CD14-positive monocyte (primary cell): ENCODE results near the gene RHOBTB1. TPM values are rescaled to one million over a fixed set of nuclear protein-coding genes. Genes with fewer than 3 reads are reported as not detected.
"Not testable (repeated sequence)": the region's sequence is repeated elsewhere in the genome, so short reads cannot be mapped to it uniquely, and the experiment has no call there.

Experiments
- DNase-seq, 3 donors: peaks; one replicate each; pipeline ENCODE4 v3.0.0-alpha.2; 2011 to 2022
- H2AFZ ChIP-seq: 2 replicates; pipeline ENCODE4 v1.6.0; 2012; ENCODE audit warnings: mild to moderate bottlenecking, low read depth, low read length, inconsistent platforms; ENCODE audit not compliant: insufficient read depth, poor library complexity, severe bottlenecking
- H3K27ac ChIP-seq, 2 donors: 1 replicate in 1 of 2; 2 replicates in 1 of 2; pipeline ENCODE4 v1.5.1; 2012 to 2013; ENCODE audit warnings: low read length in 2 of 2, control low read depth in 1 of 2, inconsistent platforms in 1 of 2, low read depth in 1 of 2, mild to moderate bottlenecking in 1 of 2
- H3K27me3 ChIP-seq, 2 donors: one replicate each; pipeline versions ENCODE4 v1.6.0 to v1.6.1; 2011 to 2013; ENCODE audit warnings: low read length in 2 of 2; ENCODE audit not compliant: control insufficient read depth in 2 of 2, insufficient read depth in 2 of 2
- H3K36me3 ChIP-seq, 2 donors: replicated peaks in 1 of 2; 1 replicate in 1 of 2; 2 replicates in 1 of 2; pipeline versions ENCODE4 v1.5.1 to v1.6.1; 2012 to 2013; ENCODE audit warnings: low read length in 2 of 2, control low read depth in 1 of 2, inconsistent platforms in 1 of 2, mild to moderate bottlenecking in 1 of 2; ENCODE audit not compliant: insufficient read depth in 2 of 2, control insufficient read depth in 1 of 2
- H3K4me1 ChIP-seq, 2 donors: 1 replicate in 1 of 2; 2 replicates in 1 of 2; pipeline versions ENCODE4 v1.5.1 to v1.6.1; 2012 to 2013; ENCODE audit warnings: low read length in 2 of 2, control low read depth in 1 of 2, inconsistent platforms in 1 of 2, mild to moderate bottlenecking in 1 of 2, moderate library complexity in 1 of 2; ENCODE audit not compliant: insufficient read depth in 2 of 2, control insufficient read depth in 1 of 2
- H3K4me2 ChIP-seq: replicated peaks from 2 replicates; pipeline ENCODE3; 2012; ENCODE audit warnings: low read length, moderate library complexity, mild to moderate bottlenecking; ENCODE audit not compliant: poor library complexity, severe bottlenecking; ENCODE audit errors: extremely low read depth
- H3K4me3 ChIP-seq, 3 experiments: fragments of 200-600 bp in 1 of 3; sonication (generic) in 1 of 3; replicated peaks in 1 of 3; 1 replicate in 2 of 3; 2 replicates in 1 of 3; pipeline ENCODE4 v1.5.1; 2011 to 2013; ENCODE audit warnings: low read length in 3 of 3, mild to moderate bottlenecking in 3 of 3, control low read depth in 2 of 3, low read depth in 2 of 3, inconsistent platforms in 1 of 3, moderate library complexity in 1 of 3
- H3K79me2 ChIP-seq: 2 replicates; pipeline ENCODE4 v1.6.0; 2012; ENCODE audit warnings: mild to moderate bottlenecking, control low read depth, inconsistent platforms, low read length, moderate library complexity; ENCODE audit not compliant: insufficient read depth
- H3K9ac ChIP-seq: 2 replicates; pipeline ENCODE4 v1.6.0; 2017; ENCODE audit warnings: low read length, mild to moderate bottlenecking; ENCODE audit not compliant: insufficient read depth, poor library complexity, severe bottlenecking
- H3K9me3 ChIP-seq, 2 donors: replicated peaks in 1 of 2; 1 replicate in 1 of 2; 2 replicates in 1 of 2; pipeline versions ENCODE4 v1.5.1 to v1.6.1; 2012 to 2013; ENCODE audit warnings: low read length in 2 of 2, control low read depth in 1 of 2; ENCODE audit not compliant: control insufficient read depth in 1 of 2, insufficient read depth in 1 of 2
- H4K20me1 ChIP-seq: 2 replicates; pipeline ENCODE4 v1.6.0; 2012; ENCODE audit warnings: mild to moderate bottlenecking, low read length, control low read depth, moderate library complexity; ENCODE audit not compliant: insufficient read depth
- H3K27ac Mint-ChIP-seq, 7 donors: one replicate each; pipeline ENCODE4 v1.8.0; 2020; ENCODE audit warnings: mild to moderate bottlenecking in 7 of 7, mixed read lengths in 7 of 7, moderate library complexity in 6 of 7, inconsistent platforms in 2 of 7
- H3K27me3 Mint-ChIP-seq, 3 donors: one replicate each; pipeline ENCODE4 v1.8.0; 2021 to 2022; ENCODE audit warnings: low read depth in 3 of 3, mild to moderate bottlenecking in 3 of 3, mixed read lengths in 3 of 3, moderate library complexity in 3 of 3, inconsistent platforms in 1 of 3
- H3K36me3 Mint-ChIP-seq, 2 donors: one replicate each; pipeline ENCODE4 v1.8.0; 2020; ENCODE audit warnings: mixed read lengths in 2 of 2, inconsistent platforms in 1 of 2, mild to moderate bottlenecking in 1 of 2
- H3K4me1 Mint-ChIP-seq: one replicate; pipeline ENCODE4 v1.8.0; 2020; ENCODE audit warnings: mild to moderate bottlenecking, mixed read lengths
- H3K4me3 Mint-ChIP-seq, 2 donors: one replicate each; pipeline ENCODE4 v1.8.0; 2020; ENCODE audit warnings: mild to moderate bottlenecking in 2 of 2, mixed read lengths in 2 of 2, moderate library complexity in 1 of 2
- H3K9me3 Mint-ChIP-seq, 7 donors: one replicate each; pipeline ENCODE4 v1.8.0; 2020 to 2022; ENCODE audit warnings: mixed read lengths in 7 of 7, mild to moderate bottlenecking in 6 of 7, moderate library complexity in 6 of 7, inconsistent platforms in 2 of 7
- WGBS: methylation state at CpG from one replicate; pipeline ENCODE4 v1.1.5; 2013; ENCODE audit warnings: missing lambda C conversion rate; ENCODE audit not compliant: insufficient coverage; 5-methylcytosine and 5-hydroxymethylcytosine counted together
- intact Hi-C, 2 donors: fragments of 100-400 bp; cut with micrococcal nuclease; formaldehyde crosslinking; loops; one replicate each; pipeline versions ENCODE4 v1.15.0 to v1.15.1; 2023
- polyA plus RNA-seq, 3 donors: library from polyadenylated mRNA; depleted of rRNA in 1 of 3; unstranded in 2 of 3; stranded (reverse) in 1 of 3; fragments of 300-500 nt in 2 of 3; fragments of >200 nt in 1 of 3; fragmentation: Illumina TruSeq in 2 of 3; gene quantifications; 1 replicate in 2 of 3; 2 replicates in 1 of 3; pipeline ENCODE4 v1.2.3, GENCODE V29; 2012 to 2021
- TF ChIP-seq, protein P1 (sequence below): fragments of 200-600 bp; IDR thresholded peaks from one replicate; pipeline ENCODE4 v1.8.0; 2022; ENCODE audit warnings: antibody characterized with exemption, mild to moderate bottlenecking

The RHOBTB1 gene
- polyA plus RNA-seq, 3 donors: 0.41 to 0.96 (median 0.62) TPM

DNA sequence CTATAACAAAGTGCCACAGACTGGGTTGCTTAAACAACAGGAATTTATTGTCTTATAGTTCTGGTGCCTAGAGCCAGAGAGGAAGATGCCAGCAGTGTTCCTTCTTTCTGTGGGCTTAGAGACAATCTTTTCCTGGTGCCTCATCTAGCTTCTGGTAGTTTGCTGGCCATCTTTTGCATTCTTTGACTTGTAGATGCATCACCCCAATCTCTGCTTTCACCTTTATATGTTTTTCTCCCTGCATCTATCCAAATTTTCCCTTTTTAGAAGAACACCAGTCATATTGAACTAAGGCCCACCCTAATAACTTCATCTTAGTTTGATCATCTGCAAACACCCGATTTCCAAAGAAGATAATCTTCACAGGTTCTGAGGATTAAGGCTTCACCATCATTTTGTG is 98.9 kb downstream of the RHOBTB1 start:
- no peaks in the 10 kb centered on the region for H3K4me1 Mint-ChIP-seq
- peaks cover 0 to 2% (median 0%) of the 10 kb centered on the region in 3 donors for H3K27me3 Mint-ChIP-seq
- intact Hi-C loops: no loop called here
- H3K4me3 Mint-ChIP-seq: no peak overlapping the region
- peaks cover 0 to 4% (median 2%) of the 10 kb centered on the region in 7 donors for H3K9me3 Mint-ChIP-seq
- Histone ChIP-seq H3K27ac (no peak overlapping the region), H3K79me2 (no peaks in the 10 kb centered on the region), H3K4me3 (no peak overlapping the region), H3K27me3 (no peaks in the 10 kb centered on the region), H3K9me3 (no peaks in the 10 kb centered on the region), H3K4me1 (no peaks in the 10 kb centered on the region), H4K20me1 (no peaks in the 10 kb centered on the region), H3K36me3 (no peaks in the 10 kb centered on the region), H3K4me2 (no peak overlapping the region), H3K9ac (no peak overlapping the region), H2AFZ (no peak overlapping the region)
- no peak overlapping the region for H3K27ac Mint-ChIP-seq
- no peak for DNase-seq
- no peaks in the 10 kb centered on the region for H3K36me3 Mint-ChIP-seq
- TF ChIP-seq, protein P1, sequence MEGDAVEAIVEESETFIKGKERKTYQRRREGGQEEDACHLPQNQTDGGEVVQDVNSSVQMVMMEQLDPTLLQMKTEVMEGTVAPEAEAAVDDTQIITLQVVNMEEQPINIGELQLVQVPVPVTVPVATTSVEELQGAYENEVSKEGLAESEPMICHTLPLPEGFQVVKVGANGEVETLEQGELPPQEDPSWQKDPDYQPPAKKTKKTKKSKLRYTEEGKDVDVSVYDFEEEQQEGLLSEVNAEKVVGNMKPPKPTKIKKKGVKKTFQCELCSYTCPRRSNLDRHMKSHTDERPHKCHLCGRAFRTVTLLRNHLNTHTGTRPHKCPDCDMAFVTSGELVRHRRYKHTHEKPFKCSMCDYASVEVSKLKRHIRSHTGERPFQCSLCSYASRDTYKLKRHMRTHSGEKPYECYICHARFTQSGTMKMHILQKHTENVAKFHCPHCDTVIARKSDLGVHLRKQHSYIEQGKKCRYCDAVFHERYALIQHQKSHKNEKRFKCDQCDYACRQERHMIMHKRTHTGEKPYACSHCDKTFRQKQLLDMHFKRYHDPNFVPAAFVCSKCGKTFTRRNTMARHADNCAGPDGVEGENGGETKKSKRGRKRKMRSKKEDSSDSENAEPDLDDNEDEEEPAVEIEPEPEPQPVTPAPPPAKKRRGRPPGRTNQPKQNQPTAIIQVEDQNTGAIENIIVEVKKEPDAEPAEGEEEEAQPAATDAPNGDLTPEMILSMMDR: no peak
- no CpG with 5 or more reads among the region's 1 CpG for WGBS

DNA sequence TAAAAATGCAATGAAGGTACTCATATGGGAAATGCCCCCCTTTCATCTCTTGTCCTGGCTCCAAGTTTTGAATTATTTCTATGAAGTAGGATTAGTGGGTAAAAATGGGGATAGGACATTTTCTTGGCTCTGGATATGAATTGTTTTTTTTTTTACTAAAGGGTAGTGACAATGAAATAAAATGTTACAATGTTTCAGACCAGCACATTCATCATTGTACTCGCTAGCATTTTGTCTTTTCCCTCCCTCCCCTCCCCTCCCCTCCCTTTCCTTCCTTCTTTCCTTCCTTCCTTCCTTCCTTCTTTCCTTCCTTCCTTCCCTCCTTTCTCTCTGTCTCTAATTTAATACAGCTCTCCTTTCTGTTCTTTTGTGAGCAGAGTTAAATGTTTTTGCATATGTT is 101.3 kb downstream of the RHOBTB1 start:
- H3K4me2 ChIP-seq: no peak overlapping the region
- no peak overlapping the region for H2AFZ ChIP-seq
- Mint-ChIP-seq H3K9me3 (peaks cover 0 to 4% (median 2%) of the 10 kb centered on the region in 7 donors), H3K27ac (no peak overlapping the region), H3K4me1 (no peaks in the 10 kb centered on the region), H3K36me3 (no peaks in the 10 kb centered on the region), H3K27me3 (peaks cover 0 to 2% (median 0%) of the 10 kb centered on the region in 3 donors), H3K4me3 (no peak overlapping the region)
- no peaks in the 10 kb centered on the region for H3K9me3 ChIP-seq
- H3K36me3 ChIP-seq: no peaks in the 10 kb centered on the region
- no peaks in the 10 kb centered on the region for H4K20me1 ChIP-seq
- intact Hi-C loops: no loop called here
- WGBS: no CpG with 5 or more reads among the region's 1 CpG
- TF ChIP-seq, protein P1: no peak
- no peaks in the 10 kb centered on the region for H3K4me1 ChIP-seq
- H3K9ac ChIP-seq: no peak overlapping the region
- DNase-seq: no peak
- H3K79me2 ChIP-seq: no peaks in the 10 kb centered on the region
- no peak overlapping the region for H3K4me3 ChIP-seq
- no peak overlapping the region for H3K27ac ChIP-seq
- H3K27me3 ChIP-seq: no peaks in the 10 kb centered on the region

DNA sequence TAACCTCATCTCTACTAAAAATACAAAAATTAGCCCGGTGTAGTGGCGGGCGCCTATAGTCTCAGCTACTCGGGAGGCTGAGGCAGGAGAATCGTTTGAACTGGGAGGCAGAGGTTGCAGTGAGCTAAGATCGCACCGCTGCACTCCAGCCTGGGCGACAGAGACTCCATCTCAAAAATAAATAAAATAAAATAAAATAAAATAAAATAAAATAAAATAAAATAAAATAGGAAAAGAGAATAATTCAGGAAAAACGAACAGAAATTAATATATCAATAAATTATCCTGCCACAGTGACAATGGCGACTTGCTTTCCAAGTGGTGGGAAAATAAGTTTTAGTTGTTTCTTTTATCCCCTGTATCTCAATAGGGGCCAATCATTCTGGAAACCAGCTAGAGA is 102.8 kb downstream of the RHOBTB1 start:
- H3K9me3 ChIP-seq, H3K36me3 Mint-ChIP-seq, H3K27me3 Mint-ChIP-seq, H3K9ac ChIP-seq, H3K27ac ChIP-seq, H3K4me3 ChIP-seq, H3K27me3 ChIP-seq, DNase-seq, H4K20me1 ChIP-seq, H3K4me1 Mint-ChIP-seq, H3K4me3 Mint-ChIP-seq, H3K27ac Mint-ChIP-seq, H3K4me2 ChIP-seq, H2AFZ ChIP-seq, H3K4me1 ChIP-seq, H3K79me2 ChIP-seq, intact Hi-C loops, H3K36me3 ChIP-seq, H3K9me3 Mint-ChIP-seq: not testable (repeated sequence)
- no CpG with 5 or more reads among the region's 10 CpGs for WGBS
